DMS153 (cell line): ENCODE data around the gene NFATC4.
"Not testable (repeated sequence)": the region's sequence is repeated elsewhere in the genome, so short reads cannot be mapped to it uniquely, and the experiment has no call there.

Experiments
- DNase-seq: peaks from one replicate; lab custom pipeline; 2025; lab: John Stamatoyannopoulos, UW

The NFATC4 gene

DNA sequence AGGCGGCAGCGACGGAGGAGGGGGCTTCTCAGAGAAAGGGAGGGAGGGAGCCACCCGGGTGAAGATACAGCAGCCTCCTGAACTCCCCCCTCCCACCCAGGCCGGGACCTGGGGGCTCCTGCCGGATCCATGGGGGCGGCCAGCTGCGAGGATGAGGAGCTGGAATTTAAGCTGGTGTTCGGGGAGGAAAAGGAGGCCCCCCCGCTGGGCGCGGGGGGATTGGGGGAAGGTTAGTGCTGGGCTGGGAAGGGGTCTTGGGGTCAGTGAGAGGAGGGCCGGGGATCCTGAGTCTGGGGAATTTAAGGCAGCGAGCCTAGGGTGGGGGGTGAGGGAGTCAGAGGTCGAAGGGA, 203 bp downstream of the NFATC4 start:
- no peak for DNase-seq

DNA sequence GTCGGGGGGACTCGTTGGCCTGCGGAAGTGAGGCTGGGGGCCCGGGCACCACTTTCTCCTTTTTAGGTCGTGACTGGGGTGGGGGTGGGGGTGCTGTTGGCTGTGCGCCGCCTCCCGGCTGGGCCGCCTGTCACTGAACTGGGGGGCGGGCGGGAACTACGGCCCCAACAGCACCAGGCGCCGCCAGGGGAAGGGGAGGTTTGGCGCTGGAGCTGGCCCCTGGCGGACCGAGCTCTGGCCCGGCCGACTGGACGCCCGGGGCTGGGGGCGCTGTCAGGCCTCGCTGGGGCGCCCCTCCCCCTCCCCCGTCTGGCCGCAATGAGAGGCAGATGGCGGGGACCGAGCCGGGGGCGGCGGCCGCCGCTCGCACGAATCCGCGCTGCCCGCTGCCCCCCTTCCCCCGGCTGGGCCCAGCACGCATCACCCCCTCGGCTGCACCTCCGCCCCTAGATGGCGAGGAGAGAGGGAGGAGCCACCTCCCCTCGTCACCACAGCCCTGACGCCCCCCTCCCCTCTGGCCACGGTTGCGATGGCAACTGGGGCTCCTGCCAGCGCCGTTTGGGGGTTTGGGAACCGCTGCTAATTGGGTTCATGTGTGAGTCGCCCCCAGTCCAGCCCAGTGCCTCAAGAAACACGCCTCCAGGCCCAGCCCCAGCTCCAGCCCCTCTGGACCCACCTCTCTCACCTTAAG, 723 bp downstream of the NFATC4 start:
- DNase-seq = no peak

DNA sequence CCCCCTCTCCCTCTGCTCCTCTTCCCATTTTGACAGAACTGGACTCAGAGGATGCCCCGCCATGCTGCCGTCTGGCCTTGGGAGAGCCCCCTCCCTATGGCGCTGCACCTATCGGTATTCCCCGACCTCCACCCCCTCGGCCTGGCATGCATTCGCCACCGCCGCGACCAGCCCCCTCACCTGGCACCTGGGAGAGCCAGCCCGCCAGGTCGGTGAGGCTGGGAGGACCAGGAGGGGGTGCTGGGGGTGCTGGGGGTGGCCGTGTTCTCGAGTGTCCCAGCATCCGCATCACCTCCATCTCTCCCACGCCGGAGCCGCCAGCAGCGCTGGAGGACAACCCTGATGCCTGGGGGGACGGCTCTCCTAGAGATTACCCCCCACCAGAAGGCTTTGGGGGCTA, 1.5 kb downstream of the NFATC4 start:
- DNase-seq = no peak

DNA sequence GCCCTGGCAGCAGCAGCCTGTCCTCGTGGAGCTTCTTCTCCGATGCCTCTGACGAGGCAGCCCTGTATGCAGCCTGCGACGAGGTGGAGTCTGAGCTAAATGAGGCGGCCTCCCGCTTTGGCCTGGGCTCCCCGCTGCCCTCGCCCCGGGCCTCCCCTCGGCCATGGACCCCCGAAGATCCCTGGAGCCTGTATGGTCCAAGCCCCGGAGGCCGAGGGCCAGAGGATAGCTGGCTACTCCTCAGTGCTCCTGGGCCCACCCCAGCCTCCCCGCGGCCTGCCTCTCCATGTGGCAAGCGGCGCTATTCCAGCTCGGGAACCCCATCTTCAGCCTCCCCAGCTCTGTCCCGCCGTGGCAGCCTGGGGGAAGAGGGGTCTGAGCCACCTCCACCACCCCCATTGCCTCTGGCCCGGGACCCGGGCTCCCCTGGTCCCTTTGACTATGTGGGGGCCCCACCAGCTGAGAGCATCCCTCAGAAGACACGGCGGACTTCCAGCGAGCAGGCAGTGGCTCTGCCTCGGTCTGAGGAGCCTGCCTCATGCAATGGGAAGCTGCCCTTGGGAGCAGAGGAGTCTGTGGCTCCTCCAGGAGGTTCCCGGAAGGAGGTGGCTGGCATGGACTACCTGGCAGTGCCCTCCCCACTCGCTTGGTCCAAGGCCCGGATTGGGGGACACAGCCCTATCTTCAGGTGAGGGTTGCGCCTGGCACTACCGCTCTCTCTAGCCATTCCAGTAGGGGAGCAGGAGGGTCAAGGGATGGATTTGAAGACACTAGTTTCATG, 2.1 kb downstream of the NFATC4 start:
- DNase-seq = no peak

DNA sequence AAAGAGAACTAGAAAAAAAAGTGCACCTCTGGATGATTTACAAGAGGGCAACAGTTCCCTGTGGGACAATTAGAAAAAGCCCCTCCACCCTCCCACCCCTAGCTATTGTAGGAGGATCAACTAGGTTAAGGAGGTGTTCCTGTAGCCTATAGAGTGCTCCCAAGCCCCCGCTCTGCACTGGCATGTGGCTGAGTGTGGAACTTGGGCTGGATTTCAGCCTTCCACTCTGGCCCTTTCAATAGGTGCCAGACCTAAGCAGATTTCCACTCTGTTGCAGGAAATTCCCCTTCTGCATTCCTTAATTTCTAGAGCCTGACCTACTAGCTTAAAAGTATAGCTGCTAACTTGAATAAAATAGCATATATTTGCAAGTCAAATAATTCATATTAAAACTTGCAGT, 2.8 kb downstream of the NFATC4 start:
- no peak for DNase-seq

DNA sequence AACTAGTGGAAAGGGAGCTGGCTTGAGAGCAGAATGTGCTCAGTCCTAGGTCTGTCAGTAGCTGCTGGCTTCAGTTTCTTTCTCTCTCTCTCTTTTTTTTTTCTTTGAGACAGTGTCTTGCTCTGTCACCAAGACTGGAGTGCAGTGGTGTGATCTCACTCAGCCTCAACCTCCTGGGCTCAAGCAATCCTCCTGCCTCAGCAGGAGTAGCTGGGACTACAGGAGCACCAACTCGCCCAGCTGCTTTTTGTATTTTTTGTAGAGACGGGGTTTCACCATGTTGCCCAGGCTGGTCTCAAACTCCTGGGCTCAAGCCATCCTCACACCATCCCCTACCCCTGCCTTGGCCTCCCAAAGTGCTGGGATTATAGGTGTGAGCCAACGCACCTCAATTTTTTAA, 3.6 kb downstream of the NFATC4 start:
- DNase-seq = not testable (repeated sequence)

DNA sequence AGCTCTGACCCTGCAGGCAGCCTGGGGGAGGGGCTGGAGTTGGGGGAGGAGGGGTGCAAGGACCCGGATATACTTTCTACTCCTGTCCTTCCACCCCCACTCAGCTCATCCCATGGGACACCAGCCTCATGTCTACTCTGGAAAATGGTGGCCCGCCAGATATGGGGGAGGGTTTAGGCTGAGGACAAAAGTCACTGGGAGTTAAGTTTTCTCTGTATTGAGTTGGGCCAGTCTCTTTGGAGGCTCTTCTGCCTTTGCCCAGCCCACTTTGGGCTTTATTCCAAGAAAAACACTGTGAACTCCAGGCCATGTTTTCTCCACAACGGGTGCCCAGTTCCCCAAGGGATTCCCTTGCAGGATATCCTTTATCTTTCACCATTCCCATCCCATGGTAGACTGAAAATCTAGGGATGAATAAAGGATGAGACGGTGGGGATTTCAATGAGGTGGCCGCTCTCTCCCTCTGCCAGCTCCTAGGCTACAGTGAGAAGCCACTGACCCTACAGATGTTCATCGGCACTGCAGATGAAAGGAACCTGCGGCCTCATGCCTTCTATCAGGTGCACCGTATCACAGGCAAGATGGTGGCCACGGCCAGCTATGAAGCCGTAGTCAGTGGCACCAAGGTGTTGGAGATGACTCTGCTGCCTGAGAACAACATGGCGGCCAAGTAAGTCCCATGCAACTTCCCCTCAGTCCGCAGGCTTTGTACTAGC, 4.9 kb downstream of the NFATC4 start:
- peak; percentile 68 for DNase-seq

DNA sequence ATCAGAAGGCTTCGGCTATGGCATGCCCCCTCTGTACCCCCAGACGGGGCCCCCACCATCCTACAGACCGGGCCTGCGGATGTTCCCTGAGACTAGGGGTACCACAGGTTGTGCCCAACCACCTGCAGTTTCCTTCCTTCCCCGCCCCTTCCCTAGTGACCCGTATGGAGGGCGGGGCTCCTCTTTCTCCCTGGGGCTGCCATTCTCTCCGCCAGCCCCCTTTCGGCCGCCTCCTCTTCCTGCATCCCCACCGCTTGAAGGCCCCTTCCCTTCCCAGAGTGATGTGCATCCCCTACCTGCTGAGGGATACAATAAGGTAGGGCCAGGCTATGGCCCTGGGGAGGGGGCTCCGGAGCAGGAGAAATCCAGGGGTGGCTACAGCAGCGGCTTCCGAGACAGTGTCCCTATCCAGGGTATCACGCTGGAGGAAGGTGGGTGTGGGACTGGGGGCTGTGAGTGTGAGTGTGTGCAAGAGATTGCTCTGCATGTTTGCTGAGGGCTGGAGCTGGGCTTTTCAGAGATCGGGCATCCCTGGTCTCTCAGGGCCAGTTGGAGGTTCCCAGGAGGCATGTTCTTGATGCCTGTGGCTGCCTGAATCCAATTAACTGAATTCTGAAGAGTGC, 8.6 kb downstream of the NFATC4 start:
- peak; percentile 11 for DNase-seq

DNA sequence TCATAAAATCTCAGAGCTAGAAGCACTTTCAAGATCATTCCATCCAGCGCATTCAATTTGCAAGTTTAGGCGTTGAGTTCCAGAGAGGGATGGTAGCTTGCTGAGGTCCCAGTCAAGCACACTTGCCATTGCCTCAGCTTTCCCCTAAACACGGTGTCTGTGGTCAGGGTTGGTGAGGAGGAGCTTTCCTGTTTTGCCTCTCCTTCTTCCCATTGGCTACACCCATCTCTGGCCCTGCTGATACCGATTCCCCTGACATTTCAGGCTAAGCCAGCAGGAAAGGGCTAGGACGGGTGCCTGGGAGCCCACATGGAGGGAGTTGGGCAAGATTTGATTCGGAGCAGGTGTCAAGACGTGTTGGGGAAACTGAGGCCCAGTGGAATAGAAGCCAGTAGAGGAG, 9.1 kb downstream of the NFATC4 start:
- DNase-seq = no peak

DNA sequence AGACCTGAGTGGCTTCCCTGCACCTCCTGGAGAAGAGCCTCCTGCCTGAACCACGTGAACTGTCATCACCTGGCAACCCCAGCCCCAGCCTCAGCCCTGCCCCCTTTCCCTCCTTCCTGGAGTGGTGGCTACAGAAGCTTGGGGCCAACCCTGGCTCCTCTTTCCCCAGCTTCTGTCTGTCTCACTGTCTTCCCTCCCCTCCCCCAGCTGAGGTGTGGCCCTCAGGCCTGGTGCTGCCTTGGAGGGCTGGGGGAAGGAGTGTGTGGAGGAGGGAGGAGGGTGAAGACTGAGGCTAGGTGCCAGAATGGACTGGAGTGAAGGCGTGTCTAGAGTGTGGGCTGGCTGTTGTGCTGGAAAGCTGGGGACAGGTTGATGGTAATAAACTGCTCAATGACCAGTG, 9.7 kb downstream of the NFATC4 start:
- peak; percentile 74 for DNase-seq

DNA sequence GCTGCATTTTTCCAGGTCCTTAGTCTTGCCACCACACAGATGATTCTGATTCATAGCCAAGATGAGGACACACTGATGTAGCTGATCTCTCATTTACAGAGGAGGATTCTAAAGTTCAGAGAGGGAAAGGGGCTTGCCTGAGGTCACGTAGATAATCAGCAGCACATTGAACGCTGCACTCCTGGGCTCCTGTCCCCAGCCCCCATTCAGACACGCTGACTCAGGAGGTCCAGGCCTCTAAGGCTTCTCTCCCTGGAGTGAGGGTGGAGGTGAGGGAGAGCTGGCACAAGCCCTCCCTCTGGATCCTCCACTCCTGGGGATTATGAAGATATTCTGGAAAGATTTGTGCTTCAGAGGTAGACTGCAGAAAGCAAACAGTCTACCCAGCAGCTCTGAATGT, 10.3 kb downstream of the NFATC4 start:
- no peak for DNase-seq

DNA sequence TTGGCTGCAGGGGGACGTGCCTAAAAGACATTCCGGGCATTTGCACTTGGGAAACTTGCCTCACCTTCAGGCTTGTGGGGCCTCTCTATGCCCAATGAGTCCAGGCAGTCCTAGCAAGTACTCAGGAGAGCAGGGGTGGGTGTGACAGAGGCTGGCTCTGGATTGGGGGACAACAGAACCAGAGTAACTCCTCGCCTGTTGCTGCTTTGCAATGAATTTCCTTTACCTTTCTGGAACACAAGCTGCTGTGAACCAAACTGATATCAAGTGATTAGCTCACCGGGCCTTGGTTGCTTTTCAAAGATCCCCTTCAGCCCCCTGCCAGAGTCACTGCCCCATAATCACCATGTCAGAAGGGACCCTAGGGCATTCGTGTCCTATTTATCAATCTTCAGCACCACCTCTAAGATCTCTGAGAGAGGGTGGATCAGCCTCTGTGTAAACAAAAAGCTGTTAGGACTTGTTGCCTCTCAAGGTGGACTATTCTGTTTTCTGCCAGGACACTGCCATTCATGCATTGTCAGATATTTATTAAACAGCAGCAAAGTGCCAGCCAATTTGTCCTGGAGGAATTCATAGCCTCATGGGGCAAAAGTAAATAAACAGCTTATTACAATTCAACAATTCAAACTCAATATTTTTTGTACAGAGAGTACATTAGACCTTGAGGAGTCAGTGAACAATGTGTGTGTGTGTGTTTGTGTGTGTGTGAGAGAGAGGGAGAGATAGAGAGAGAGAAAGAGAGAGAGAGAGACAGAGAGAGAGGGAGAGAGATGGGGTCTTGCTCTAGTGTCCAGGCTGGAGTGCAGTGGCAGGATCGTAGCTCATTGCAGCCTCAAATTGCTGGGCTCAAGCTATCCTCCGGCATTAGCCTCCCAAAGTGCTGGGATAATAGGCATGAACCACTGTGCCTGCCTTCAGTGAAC, 11.3 kb downstream of the NFATC4 start:
- DNase-seq = peak; percentile 3

DNA sequence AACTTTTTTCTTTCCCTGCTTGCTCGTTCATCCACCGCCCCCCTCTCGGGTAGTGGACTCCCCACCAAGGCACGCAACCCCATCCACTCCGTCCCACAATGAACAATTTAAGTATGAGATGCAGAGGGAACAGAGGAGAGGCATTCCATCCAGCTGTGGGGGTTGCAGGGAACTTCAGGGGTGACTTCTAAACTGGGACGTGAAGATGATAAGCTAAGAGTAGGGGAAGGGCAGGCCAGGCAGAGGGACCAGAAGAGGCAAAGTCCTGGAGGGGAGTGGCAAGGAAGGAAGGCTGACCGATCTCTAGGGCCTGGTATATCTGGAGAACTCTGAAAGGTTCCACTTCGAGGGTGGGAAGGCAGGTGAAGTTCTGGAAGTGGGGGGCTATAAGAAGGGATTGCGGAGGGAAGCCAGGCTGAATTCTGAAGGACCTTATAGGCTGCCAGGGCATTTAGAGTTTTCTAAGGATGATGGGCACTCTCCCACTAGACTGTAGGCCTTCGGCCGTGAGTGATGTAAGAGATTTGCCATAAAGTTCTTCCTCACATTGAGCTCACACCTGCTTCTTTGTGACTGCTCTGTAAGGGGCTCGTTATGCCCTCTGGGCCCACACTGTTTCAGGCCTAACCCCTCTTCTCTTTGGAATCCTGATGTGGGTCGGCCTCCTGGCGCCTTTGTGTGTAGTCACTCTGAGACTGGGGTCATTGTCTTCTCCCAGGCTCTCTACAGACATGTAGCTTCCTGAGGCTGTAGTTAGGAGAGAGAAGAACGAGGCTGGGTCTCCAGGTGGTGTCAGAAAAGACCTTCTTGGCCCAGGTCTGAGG, 12.1 kb downstream of the NFATC4 start:
- DNase-seq = no peak

DNA sequence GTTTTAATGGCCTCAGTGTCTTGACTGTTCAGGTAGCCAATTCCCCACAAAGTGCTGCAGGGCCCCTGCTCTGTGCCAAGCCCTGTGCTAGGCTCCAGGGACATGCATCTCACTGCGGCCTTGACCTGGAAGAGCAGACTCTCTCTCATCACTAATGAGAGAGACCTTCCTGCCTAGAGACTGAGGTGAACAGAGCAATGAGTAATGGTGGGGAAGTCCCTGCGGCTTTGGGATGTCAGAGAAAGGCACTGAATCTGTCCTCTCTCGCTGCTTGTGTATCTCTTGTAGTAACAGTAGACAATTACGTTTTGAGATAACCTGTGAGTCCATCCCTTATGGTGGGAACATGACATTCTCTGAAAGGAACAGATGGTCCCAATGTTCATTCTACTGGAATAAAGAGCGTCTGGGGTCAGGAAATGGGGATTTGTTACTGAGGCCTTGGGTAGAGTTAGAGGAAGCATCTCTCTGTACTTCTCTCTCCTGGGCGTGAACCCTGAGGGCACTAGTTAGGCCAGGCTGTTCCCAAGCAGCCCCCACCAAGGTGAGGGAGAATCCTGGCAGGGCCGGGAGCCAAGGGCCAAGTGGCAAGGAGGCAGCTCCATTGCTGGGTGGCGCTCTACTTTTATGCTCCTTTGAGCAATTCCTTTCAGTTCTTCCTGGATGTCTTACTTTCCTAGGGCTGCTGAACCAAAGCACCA, 13.5 kb downstream of the NFATC4 start:
- no peak for DNase-seq

DNA sequence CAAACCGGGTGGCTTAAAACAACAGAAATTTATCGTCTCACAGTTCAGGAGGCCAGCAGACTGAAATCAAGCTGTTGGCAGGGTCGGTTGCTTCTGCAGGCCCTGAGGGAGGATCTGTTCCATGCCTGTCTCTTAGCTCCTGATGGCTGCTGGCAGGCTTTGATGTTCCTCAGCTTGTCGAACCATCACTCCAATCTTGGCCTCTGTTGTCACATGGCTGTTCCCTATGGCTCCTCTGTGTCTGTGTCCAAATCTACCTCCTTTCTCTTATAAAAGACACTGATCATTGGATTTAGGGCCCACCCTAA, 14.0 kb downstream of the NFATC4 start:
- DNase-seq = no peak

DNA sequence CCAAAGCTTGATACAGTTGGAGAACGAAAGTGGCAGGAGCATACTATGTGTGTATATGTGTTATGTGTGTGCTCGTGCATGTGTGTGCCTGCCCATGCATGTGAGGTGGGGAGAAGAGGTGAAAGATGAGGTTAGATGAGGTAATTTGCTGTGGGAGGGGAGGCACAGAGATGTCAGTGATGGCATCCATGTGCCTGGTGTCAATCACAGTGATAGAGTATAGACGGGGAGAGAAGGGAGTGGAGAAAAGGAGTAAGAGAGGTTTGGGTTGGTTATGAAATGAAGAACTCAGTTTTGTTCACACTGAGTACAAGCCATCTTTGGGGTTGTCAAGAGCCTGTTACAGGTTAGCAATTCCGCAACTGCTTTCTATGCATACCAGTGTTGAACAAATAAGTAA, 16.2 kb downstream of the NFATC4 start:
- no peak for DNase-seq

DNA sequence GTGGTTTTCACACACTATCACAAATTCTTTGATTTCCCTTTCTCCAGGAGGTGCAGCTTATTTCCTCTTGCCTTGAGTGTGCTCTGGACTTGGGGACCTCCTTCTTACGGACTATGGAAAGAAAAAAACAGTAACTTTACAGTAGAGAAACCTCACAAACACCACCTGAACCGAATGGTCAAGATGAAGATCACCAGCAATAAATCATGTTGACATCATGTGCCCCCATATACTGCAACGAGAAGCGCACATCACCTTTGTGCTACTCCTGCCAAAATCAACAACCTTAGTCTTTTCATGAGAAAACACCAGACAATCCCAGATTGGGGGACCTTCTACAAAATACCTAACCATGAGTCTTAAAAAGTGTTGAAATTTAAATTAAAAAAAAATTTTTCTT, 17.5 kb downstream of the NFATC4 start:
- no peak for DNase-seq

DNA sequence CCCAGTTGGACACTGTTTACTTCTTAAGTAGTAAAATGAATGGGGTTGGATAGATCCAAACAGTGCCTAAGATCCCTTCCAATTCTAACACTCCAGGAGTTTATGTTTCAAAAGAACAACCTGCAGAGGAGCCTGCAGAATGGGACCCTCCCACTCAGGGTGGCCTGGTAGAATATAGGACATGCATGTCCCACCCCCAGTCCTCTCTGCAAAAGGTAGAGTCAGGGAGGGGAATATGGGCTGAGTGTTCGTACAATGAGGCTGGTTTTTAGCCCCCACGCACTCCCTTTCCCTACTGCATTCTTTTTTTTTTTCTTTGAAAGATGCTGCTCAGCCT, 19.0 kb downstream of the NFATC4 start:
- DNase-seq = no peak

DNA sequence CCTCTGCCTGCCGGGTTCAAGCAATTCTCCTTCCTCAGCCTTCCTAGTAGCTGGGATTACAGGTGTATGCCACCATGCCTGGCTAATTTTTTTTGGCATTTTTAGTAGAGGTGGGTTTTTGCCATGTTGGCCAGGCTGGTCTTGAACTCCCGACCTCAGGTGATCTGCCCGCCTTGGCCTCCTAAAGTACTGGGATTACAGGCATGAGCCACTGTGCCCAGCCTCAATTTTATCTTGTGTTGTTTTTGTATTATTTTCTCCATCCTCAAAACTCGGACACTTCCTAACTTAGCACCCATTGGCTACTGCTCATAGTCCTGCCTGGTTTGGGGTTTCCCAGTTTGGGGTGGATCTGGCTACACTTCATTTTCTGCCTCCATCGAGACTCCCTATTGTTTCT, 19.6 kb downstream of the NFATC4 start:
- DNase-seq = not testable (repeated sequence)

DNA sequence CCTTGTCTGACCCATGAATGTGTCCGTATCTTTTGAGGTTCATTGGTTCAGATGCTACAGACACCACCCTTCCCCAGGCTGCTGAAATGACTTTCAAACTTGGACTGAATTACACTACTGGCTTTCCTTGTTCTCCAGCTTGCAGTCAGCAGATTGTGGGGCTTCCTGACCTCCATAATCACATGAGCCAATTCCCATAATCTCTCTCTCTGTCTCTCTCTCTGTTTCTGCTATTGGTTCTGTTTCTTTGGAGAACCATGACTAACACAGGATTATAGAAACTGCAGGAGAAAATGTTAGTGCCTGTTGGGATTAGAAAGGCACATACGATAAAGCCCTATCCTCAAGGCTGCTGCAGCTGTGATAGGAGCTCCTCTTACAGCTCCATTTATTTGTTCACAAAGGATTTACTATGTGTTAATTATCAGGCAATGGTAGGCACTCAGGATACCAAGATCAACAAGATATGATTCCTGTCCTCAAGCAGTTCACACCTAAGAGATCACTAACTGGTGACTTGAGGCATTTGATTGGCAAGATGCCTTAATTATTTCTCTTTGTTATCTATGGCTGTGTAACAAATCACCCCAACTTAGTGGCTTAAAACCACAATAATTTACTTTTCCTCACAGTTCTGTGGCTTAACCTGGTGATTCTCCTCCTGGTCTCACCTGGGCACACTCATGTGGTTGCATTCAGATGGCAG, 20.6 kb downstream of the NFATC4 start:
- DNase-seq = no peak
